Measurements from ENCODE around the gene SLX4. TPM values are rescaled to one million over a fixed set of nuclear protein-coding genes. Genes with fewer than 3 reads are reported as not detected.
"Not testable (repeated sequence)": the region's sequence is repeated elsewhere in the genome, so short reads cannot be mapped to it uniquely, and the experiment has no call there.

SLX4 gene
- total and polyA plus RNA-seq, 2 donors, result 2.7 to 4.4 TPM

DNA sequence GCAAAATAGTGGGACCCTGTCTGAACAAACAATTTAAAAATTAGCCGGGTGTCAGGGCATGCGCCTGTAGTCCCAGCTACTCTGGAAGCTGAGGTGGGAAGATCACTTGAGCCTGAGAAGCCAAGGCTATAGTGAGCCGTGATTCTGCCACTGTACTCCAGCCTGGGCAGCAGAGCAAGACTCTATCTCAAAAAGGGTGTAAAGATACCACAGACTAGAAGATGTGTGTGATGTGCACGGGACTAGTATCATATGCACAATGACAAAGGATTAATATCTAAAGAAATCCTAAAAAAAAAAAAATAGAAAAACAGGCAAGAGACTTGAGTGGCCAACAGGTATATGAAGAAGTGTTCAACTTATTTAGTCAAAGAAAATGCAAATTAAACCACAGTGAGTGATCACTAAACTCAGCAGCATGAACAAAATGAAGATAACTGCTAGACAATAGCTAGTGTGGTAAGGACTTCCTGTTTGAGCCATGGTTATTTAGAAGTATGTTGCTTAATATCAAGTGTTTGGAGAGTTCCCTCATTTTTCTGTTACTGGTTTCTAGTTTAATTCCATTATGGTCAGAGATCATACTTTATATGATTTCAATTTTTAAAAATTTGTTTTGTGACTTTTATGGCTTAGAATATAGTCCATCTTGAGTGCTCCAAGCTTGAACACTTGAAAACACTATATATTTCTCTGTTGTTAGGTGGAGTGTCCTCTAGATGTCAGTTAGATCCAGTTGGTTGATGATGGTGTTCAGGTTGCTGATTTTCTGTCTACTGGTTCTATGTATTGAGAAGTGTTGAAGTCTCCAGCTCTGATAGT, 14.7 kb upstream of the SLX4 start:
- Histone ChIP-seq H3K4me3 (ENCODE audit: low read depth, low read length) (no peak overlapping the region), H3K4me1 (ENCODE audit: insufficient read depth) (no peaks in the 10 kb centered on the region), H3K27ac (ENCODE audit: low read depth) (no peak overlapping the region), H3K36me3 (ENCODE audit: insufficient read depth) (no peaks in the 10 kb centered on the region)
- 83% methylated on average over 4 of the region's 4 CpGs for WGBS
- DNase-seq (ENCODE audit: extremely low spot score), result no peak

DNA sequence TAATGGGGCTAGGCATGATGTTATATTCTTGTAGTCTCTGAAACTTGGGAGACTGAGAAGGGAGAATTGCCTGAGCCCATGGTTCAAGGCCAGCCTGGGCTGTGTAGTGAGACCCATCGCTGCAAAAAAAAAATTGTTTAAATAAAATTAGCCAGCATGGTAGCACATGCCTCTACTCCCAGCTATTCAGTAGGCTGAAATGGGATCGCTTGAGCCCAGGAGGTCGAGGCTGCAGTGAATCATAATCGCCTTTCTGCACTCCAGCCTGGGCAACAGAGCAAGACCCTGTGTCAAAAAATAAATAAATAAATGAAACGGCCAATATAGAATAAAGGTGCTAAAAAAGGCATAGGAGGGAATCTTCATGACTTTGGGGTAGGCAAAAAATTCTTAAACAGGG, 13.9 kb upstream of the SLX4 start:
- no peak overlapping the region for H3K27ac ChIP-seq (ENCODE audit: low read depth)
- no peak overlapping the region for H3K4me3 ChIP-seq (ENCODE audit: low read depth, low read length)
- WGBS, result 94% methylated on average over 5 of the region's 5 CpGs
- H3K36me3 ChIP-seq (ENCODE audit: insufficient read depth), result no peaks in the 10 kb centered on the region
- H3K4me1 ChIP-seq (ENCODE audit: insufficient read depth), result no peaks in the 10 kb centered on the region
- DNase-seq (ENCODE audit: extremely low spot score), result no peak

DNA sequence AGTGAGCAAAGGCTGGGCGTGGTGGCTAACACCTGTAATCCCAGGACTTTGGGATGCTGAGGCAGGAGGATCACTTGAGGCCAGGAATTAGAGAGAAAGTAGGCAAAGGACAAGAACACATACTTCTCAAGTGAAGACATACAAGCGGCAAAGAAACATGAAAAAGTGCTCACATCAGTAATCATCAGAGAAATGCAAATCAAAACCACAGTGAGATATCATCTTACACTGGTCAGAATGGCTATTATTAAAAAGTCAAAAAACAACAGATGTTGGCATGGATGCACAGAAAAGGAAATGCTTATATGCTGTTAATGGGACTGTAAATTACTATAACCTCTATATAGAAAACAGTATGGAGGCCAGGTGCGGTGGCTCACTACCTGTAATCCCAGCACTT, 12.2 kb upstream of the SLX4 start:
- Histone ChIP-seq H3K4me3 (ENCODE audit: low read depth, low read length) (no peak overlapping the region), H3K4me1 (ENCODE audit: insufficient read depth) (no peaks in the 10 kb centered on the region), H3K27ac (ENCODE audit: low read depth) (no peak overlapping the region), H3K36me3 (ENCODE audit: insufficient read depth) (no peaks in the 10 kb centered on the region)
- no peak for DNase-seq (ENCODE audit: extremely low spot score)
- 92% methylated on average over 3 of the region's 3 CpGs for WGBS

DNA sequence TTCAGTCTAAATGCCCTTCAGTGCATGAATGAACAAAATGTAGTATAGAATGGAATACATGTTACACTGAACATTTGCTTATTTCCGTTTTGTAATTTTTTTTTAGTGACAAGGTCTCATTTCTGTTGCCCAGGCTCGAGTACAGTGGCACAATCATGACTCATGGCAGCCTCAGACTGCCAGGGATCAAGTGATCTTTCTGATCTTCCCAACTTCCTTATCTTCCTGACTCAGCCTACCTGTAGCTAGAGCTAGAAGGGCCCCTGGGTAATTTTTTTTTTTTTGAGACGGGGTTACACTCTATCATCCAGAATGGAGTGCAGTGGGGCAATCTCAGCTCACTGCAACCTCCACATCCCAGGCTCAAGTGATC, 7.3 kb upstream of the SLX4 start:
- Histone ChIP-seq H3K36me3 (ENCODE audit: insufficient read depth) (no peaks in the 10 kb centered on the region), H3K27ac (ENCODE audit: low read depth) (no peak overlapping the region), H3K4me3 (ENCODE audit: low read depth, low read length) (no peak overlapping the region), H3K4me1 (ENCODE audit: insufficient read depth) (no peaks in the 10 kb centered on the region)
- 84% methylated on average over 3 of the region's 3 CpGs for WGBS
- DNase-seq (ENCODE audit: extremely low spot score), result no peak

DNA sequence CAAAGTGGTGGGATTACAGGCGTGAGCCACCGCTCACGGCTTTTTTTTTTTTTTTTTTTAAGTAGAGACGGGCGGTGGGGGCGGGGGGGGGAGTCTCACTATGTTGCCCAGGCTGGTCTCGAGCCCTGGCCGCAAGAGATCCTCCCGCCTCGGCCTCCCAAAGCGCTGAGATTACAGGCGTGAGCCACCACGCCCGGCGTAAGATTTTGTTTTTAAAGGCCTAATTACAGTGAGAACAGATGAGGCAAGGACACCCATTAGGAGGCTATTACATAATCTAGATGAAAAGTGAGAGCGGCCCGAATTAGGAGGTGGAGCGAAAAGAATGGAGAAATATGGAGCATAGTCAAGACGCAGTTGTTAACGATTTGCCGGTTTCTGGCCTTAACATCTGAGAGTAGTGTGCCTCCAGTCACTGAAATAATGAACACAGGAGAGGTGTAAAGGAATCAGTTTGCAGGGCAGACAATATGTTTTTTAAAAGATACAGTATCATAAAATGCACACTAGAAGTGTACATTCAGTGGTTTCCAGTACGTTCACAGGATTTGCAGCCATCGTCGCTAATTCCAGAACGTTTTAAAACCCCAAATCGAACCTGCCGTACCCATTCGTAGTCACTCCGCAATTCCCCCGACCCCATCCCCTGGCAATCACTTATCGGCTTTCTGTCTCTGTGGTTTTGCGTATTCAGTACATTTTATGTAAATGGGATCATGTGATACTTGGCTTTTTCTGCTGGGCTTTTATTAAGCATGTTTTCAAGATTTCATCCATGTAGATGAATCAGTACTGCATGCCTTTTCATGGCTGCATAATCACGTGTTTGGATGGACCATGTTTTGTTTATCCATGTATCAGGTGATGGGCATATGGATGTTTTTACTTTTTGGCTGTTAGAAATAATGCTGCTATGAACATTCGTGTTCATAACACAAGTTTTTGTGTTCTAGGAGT, 1.4 kb upstream of the SLX4 start:
- H3K27ac ChIP-seq (ENCODE audit: low read depth), result no peak overlapping the region
- DNase-seq (ENCODE audit: extremely low spot score), result no peak
- H3K4me3 ChIP-seq (ENCODE audit: low read depth, low read length), result peak overlapping the region; percentile 62
- H3K4me1 ChIP-seq (ENCODE audit: insufficient read depth), result no peaks in the 10 kb centered on the region
- WGBS, result 70% methylated on average over 34 of the region's 34 CpGs
- no peaks in the 10 kb centered on the region for H3K36me3 ChIP-seq (ENCODE audit: insufficient read depth)

DNA sequence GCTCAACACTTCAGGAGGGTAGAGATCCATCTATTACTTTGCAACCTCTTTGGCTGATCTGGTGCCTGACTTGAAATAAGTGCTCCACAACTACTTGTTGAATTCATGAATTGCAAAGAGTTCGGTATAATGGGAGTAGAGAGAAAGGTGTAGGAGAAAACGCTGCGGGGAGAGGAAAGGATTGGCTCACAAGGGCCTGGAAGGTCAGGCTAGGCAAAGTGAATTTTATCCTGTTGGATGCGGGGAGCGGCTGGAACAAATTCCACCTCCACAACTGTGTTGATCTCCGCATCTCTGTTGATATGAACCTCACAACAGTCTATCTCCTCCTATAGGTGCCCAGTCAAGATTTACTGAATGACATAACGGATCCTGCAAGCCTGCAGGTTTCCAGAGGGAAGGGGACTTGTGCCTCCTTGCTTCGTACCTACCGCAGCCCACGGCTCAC, 684 bp downstream of the SLX4 start:
- H3K4me1 ChIP-seq (ENCODE audit: insufficient read depth), result no peaks in the 10 kb centered on the region
- 3% methylated on average over 10 of the region's 10 CpGs for WGBS
- no peaks in the 10 kb centered on the region for H3K36me3 ChIP-seq (ENCODE audit: insufficient read depth)
- peak overlapping the region; percentile 62 for H3K4me3 ChIP-seq (ENCODE audit: low read depth, low read length)
- no peak for DNase-seq (ENCODE audit: extremely low spot score)
- peak overlapping the region; percentile 64 for H3K27ac ChIP-seq (ENCODE audit: low read depth)

DNA sequence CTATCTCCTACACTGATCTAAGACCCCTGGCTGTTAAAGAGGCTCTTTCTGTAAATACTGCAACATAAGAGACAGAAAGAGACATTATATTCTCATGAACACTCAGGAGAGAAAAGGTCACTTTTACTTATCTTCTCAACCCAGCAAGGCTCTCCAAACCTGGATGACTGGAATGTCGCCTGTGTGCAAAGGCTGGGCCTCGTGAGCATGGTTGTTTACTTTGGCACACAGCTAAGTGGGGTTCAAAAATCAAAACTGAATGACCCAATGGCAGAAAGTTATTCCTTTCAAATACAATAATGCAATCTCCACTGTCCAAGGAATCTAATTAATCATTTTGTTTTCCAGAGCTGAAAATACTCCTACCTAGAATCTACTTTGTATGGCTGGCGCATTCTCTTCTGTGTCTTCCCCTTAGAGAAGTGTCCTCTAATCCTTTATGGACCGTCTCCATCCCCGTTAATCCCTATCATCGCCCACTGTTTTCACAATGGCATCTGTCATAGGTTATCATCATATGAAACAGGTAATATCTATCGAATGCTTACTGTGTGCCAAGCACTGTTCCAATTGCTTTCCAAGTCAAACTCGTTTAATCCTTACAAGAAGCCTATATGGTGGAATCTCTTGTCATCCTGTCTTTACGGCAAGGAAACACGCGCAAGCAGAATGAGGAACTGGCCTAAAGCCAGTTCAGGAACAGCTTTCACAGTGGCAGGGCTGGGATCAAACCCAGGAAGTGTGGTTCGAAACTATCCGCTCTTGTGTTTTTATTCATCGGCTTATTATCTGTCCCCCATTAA, 1.3 kb downstream of the SLX4 start:
- DNase-seq (ENCODE audit: extremely low spot score), result no peak
- Histone ChIP-seq H3K36me3 (ENCODE audit: insufficient read depth) (no peaks in the 10 kb centered on the region), H3K27ac (ENCODE audit: low read depth) (no peak overlapping the region), H3K4me1 (ENCODE audit: insufficient read depth) (no peaks in the 10 kb centered on the region), H3K4me3 (ENCODE audit: low read depth, low read length) (no peak overlapping the region)
- WGBS, result 58% methylated on average over 14 of the region's 14 CpGs

DNA sequence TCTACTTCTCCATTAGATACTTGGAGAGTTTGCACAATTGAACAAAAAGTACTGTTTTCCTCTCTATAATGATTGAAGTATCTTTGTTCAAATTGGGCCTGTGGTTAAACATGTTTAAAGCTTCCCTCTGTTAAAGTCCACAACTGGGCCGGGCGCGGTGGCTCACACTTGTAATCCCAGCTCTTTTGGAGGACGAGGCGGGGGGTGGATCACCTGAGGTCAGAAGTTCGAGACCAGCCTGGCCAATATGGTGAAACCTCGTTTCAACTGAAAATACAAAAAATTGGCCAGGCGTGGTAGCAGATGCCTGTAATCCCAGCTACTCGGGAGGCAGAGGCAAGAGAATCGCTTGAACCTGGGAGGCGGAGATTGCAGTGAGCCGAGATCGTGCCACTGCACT, 2.4 kb downstream of the SLX4 start:
- WGBS, result 94% methylated on average over 13 of the region's 13 CpGs
- DNase-seq (ENCODE audit: extremely low spot score); H3K36me3 ChIP-seq (ENCODE audit: insufficient read depth); H3K4me3 ChIP-seq (ENCODE audit: low read depth, low read length); H3K27ac ChIP-seq (ENCODE audit: low read depth); H3K4me1 ChIP-seq (ENCODE audit: insufficient read depth): not testable (repeated sequence)

DNA sequence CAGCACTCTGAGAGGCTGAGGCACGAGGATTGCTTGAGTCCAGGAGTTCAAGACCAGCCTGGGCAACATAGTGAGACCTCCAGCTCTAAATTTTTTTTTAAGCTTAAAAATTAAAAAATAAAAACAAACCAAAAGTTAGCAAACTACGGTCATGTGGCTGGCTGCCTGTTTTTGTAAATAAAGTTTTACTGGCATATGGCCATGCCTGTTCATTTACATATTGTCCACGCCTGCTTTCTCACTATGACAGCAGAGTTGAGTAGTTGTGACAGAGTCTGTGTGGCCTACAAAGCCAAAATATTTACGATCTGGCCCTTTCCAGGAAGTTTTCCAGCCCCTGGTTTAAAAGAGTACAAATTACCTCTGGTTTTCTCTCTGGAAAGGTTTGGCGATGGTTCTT, 3.3 kb downstream of the SLX4 start:
- Histone ChIP-seq H3K4me3 (ENCODE audit: low read depth, low read length) (no peak overlapping the region), H3K36me3 (ENCODE audit: insufficient read depth) (no peaks in the 10 kb centered on the region), H3K4me1 (ENCODE audit: insufficient read depth) (no peaks in the 10 kb centered on the region), H3K27ac (ENCODE audit: low read depth) (no peak overlapping the region)
- DNase-seq (ENCODE audit: extremely low spot score), result no peak
- 84% methylated on average over 5 of the region's 5 CpGs for WGBS

DNA sequence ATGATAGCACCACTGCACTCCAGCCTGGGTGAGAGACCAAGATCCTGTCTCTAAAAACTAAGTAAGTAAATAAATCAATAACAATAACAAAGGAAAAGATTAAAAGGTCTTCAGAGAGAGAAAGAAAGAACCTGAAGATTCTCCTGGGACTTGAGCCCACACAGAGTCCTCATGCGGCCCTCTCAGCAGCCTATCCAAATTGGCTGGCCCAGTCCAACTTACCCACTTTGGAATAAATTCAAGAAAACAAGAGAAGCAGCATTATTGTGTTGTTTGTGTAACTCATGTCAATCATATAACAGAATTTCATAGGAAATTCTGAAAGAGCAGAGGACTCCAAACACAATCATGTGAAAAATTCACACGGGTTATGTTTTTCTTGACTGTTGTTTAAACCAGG, 3.8 kb downstream of the SLX4 start:
- H3K27ac ChIP-seq (ENCODE audit: low read depth), result no peak overlapping the region
- H3K36me3 ChIP-seq (ENCODE audit: insufficient read depth), result no peaks in the 10 kb centered on the region
- no peak overlapping the region for H3K4me3 ChIP-seq (ENCODE audit: low read depth, low read length)
- no peaks in the 10 kb centered on the region for H3K4me1 ChIP-seq (ENCODE audit: insufficient read depth)
- DNase-seq (ENCODE audit: extremely low spot score), result no peak
- WGBS, result 87% methylated on average over 2 of the region's 2 CpGs

DNA sequence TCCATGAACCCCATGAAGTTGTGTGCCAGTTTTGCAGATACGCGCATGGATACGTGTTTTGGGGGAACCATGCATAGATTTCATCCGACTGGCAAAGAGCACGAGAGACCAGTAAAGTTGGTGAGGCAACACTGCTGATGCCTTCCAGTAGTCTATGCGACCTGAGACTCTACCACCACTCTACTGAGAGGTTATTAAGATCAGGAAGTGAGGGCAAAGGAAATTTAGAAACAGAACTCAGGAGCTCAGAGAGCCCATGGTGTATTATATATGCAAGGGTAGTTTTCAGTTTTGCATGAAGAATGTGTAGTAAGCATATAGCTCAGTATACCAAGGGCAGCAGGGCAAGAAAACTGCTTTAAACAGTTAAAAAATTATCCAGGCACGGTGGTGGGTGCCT, 4.2 kb downstream of the SLX4 start:
- Histone ChIP-seq H3K36me3 (ENCODE audit: insufficient read depth) (no peaks in the 10 kb centered on the region), H3K4me1 (ENCODE audit: insufficient read depth) (no peaks in the 10 kb centered on the region), H3K27ac (ENCODE audit: low read depth) (no peak overlapping the region), H3K4me3 (ENCODE audit: low read depth, low read length) (no peak overlapping the region)
- no peak for DNase-seq (ENCODE audit: extremely low spot score)
- 91% methylated on average over 7 of the region's 7 CpGs for WGBS

DNA sequence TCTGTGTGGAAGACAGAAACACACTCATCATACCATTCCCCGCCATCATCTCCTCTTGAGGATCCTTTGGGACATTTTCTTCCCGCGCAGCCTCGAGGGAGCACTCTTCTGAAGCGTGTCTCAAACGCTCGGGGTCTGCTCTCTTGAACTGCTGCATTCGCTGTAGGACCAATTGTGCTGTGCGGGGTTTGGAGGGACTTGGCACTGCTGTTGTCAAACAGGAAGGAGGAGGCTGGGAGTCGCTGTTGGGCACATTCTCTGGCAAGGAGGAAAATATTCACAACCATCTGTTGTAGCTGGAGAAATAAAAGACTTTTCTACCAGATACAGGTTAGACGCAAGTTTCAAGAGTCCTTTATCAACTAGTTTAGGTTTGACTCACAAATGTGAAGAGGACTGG, 5.0 kb downstream of the SLX4 start:
- 88% methylated on average over 11 of the region's 11 CpGs for WGBS
- Histone ChIP-seq H3K36me3 (ENCODE audit: insufficient read depth) (no peaks in the 10 kb centered on the region), H3K27ac (ENCODE audit: low read depth) (no peak overlapping the region), H3K4me1 (ENCODE audit: insufficient read depth) (no peaks in the 10 kb centered on the region), H3K4me3 (ENCODE audit: low read depth, low read length) (no peak overlapping the region)
- no peak for DNase-seq (ENCODE audit: extremely low spot score)

DNA sequence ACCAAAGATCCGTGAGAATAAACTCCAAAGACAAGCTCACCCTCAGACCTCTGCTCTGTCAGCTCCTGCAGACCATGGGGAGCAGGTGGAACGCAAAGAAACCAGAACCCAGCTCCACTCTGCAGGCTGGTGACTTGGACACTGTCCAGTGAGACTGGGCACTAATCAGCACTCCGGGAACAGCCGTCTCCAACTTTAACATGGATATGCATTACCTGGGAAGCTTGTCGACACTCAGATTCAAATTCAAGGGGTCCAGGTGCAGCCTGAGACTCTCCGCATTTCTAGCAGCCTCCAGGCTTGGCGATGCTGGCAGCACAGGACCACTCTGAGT, 9.1 kb downstream of the SLX4 start:
- WGBS, result 93% methylated on average over 7 of the region's 7 CpGs
- no peak for DNase-seq (ENCODE audit: extremely low spot score)
- Histone ChIP-seq H3K27ac (ENCODE audit: low read depth) (no peak overlapping the region), H3K4me1 (ENCODE audit: insufficient read depth) (no peaks in the 10 kb centered on the region), H3K36me3 (ENCODE audit: insufficient read depth) (no peaks in the 10 kb centered on the region), H3K4me3 (ENCODE audit: low read depth, low read length) (no peak overlapping the region)

Measured in urinary bladder (tissue), 4 donors.